Right atrium auricular region (tissue), 2 donors: Measurements from ENCODE around the gene ZMYND19. TPM values are rescaled to one million over a fixed set of nuclear protein-coding genes. Genes with fewer than 3 reads are reported as not detected.

Source experiments
- DNase-seq: peaks from one replicate; pipeline ENCODE4 v3.0.0-alpha.2; 2019; ENCODE audit warnings: low spot score
- H3K27ac ChIP-seq, 2 donors: fragments of 200-600 bp; sonication (generic); 1 replicate in 1 of 2; 2 replicates in 1 of 2; pipeline ENCODE4 v1.5.1; 2016 to 2019
- H3K27me3 ChIP-seq, 2 donors: fragments of 200-600 bp; sonication (generic); one replicate each; pipeline versions ENCODE4 v1.5.1 to v1.6.0; 2017 to 2019
- H3K36me3 ChIP-seq: fragments of 200-600 bp; sonication (generic); one replicate; pipeline ENCODE4 v1.5.1; 2016
- H3K4me1 ChIP-seq, 2 donors: fragments of 200-600 bp; sonication (generic); one replicate each; pipeline versions ENCODE4 v1.5.1 to v1.6.0; 2017 to 2019
- H3K4me3 ChIP-seq, 2 donors: fragments of 200-600 bp; sonication (generic); 1 replicate in 1 of 2; 2 replicates in 1 of 2; pipeline ENCODE4 v1.5.1; 2017 to 2019; ENCODE audit warnings: mild to moderate bottlenecking in 1 of 2, moderate library complexity in 1 of 2
- H3K9me3 ChIP-seq, 2 donors: fragments of 200-600 bp; sonication (generic); one replicate each; pipeline ENCODE4 v1.5.1; 2019
- total RNA-seq, 2 donors: library from RNA; depleted of rRNA; stranded (reverse); fragments of >200 nt; gene quantifications; one replicate each; pipeline ENCODE4 v1.1.0, GENCODE V29; 2016
- TF ChIP-seq, protein P1 (sequence below), 2 donors: fragments of 200-600 bp; sonication (generic); IDR thresholded peaks; one replicate each; pipeline ENCODE4 v1.5.1; 2019; ENCODE audit warnings: antibody characterized with exemption in 2 of 2

The ZMYND19 gene
- 1 to 10 TPM; 5.0 to 6.4 TPM for total RNA-seq

DNA sequence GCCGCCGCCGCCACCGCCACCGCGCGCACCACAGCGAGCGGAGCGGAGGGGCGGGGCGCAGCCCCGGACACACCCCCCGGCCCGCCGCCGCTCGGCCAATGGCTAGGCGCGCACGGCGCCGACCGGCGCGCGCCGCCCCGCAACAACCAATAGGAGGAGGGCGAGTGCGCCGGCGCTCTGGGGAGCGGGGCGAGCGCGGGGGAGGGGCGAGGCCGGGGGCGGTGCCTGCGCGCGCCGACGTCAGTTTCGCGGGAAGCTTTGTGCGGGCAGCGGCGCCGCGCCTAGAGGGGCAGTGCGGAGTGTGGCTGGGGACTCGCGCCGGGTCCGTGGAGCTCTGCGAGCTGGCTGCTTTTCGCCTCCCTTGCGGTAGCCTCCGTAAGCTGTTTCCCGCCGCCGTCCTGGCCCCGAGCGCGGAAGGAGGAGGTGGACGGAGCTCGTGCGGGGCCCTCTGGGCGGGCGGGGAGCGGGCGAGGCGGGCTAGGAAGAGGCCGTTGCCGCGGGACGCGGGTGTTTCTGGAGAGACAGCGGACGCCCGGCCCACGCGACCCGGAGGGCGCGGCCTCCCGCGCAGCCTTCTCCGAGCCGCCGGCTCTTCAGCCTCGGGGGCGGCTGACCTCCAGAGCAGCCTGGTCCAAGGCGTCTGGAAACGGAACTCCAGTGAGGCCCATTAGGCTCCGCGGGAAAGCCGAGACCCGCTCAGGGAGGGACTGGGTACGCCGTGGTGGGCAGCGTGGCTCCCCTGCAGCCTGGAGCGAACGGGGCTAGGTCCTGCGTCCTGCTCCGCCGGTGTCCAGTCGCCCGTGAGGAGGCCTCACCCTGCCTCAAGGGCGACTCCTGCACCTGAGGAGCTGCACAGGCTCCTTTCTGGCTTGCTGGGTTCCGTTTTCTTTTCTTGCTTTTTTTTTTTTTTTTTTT is at the start of gene ZMYND19:
Gene ZMYND19 (minus strand): TSS at position 44 of the 915 bp plus-strand sequence. CDS start 249 bp downstream, outside the sequence.
- Histone ChIP-seq H3K36me3 (peaks cover 25% of the 10 kb centered on the region), H3K4me1 (peaks cover 0 to 20% of the 10 kb centered on the region in 2 donors), H3K9me3 (no peaks in the 10 kb centered on the region), H3K27ac (peak within 1 kb of the TSS in 1 of 2 donors; percentile 57), H3K27me3 (no peaks in the 10 kb centered on the region), H3K4me3 (peak within 1 kb of the TSS; percentile 55 to 91)
- peak; percentile 90 for DNase-seq
- TF ChIP-seq, protein P1, sequence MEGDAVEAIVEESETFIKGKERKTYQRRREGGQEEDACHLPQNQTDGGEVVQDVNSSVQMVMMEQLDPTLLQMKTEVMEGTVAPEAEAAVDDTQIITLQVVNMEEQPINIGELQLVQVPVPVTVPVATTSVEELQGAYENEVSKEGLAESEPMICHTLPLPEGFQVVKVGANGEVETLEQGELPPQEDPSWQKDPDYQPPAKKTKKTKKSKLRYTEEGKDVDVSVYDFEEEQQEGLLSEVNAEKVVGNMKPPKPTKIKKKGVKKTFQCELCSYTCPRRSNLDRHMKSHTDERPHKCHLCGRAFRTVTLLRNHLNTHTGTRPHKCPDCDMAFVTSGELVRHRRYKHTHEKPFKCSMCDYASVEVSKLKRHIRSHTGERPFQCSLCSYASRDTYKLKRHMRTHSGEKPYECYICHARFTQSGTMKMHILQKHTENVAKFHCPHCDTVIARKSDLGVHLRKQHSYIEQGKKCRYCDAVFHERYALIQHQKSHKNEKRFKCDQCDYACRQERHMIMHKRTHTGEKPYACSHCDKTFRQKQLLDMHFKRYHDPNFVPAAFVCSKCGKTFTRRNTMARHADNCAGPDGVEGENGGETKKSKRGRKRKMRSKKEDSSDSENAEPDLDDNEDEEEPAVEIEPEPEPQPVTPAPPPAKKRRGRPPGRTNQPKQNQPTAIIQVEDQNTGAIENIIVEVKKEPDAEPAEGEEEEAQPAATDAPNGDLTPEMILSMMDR (IDR thresholded peaks at IDR 0.05): peak in 1 of 2 donors; percentile 17

- no peak for DNase-seq
- no peaks in the 10 kb centered on the region for H3K9me3 ChIP-seq
- peaks cover 0 to 10% of the 10 kb centered on the region in 2 donors for H3K4me1 ChIP-seq
- no peak overlapping the region for H3K27ac ChIP-seq
- H3K4me3 ChIP-seq: no peak overlapping the region
- peaks cover 7% of the 10 kb centered on the region for H3K36me3 ChIP-seq
- no peaks in the 10 kb centered on the region for H3K27me3 ChIP-seq
- TF ChIP-seq, protein P1 (IDR thresholded peaks at IDR 0.05): no peak
These were observed 49.2 kb upstream of the ZMYND19 start for GRCh38 chr9:137639303-137640051.

DNA sequence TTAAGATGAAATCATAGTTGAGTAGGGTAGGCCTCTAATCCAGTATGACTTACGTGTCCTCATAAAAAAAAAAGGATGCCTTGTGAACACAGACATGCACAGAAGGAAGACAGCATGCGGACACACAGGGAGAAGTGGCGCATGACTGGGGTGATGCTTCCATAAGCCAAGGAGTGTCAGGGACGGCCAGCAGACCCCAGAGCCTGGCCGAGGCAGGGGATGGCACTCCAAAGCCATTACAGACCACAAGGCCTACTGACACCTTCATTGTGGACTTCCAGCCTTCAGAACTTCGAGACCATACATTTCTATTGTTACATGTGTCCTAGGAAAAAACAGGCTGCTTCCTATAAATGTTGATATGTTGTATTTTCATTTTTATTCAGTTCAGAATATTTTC is 48.4 kb upstream of the ZMYND19 start:
- Histone ChIP-seq H3K4me3 (no peak overlapping the region), H3K27ac (no peak overlapping the region), H3K36me3 (peaks cover 2% of the 10 kb centered on the region), H3K4me1 (peaks cover 0 to 10% of the 10 kb centered on the region in 2 donors), H3K9me3 (no peaks in the 10 kb centered on the region), H3K27me3 (no peaks in the 10 kb centered on the region)
- TF ChIP-seq, protein P1 (IDR thresholded peaks at IDR 0.05): no peak
- DNase-seq: no peak

DNA sequence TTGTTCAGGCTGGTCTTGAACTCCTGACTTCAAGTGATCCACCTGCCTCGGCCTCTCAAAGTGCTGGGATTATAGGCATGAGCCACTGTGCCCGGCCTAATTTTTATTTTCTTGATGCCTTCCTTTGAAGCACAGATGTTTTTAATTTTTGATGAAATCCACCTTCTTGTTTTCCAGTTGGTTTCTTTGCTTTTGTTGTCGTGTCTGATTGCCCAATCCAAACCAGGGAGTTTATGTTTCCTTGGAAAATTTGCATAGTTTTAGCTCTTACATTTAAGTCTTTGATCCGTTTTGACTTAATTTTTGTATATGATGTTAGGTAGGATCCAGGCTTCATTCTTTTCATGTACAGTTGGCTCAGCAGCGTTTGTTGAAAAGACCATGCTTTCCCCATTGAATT is 43.7 kb upstream of the ZMYND19 start:
- H3K4me1 ChIP-seq: peaks cover 0 to 41% of the 10 kb centered on the region in 2 donors

More for the DNA sequence above, 43.7 kb upstream of the ZMYND19 start:
- Histone ChIP-seq H3K4me3 (no peak overlapping the region), H3K27ac (no peak overlapping the region), H3K9me3 (no peaks in the 10 kb centered on the region), H3K27me3 (no peaks in the 10 kb centered on the region), H3K36me3 (no peaks in the 10 kb centered on the region)
- TF ChIP-seq, protein P1 (IDR thresholded peaks at IDR 0.05): no peak
- no peak for DNase-seq
